Stimulated activated CD4-positive, alpha-beta T cell treated with anti-CD3 and anti-CD28 coated beads, Interleukin-12 subunit alpha, Interleukin-12 subunit beta, amount 100 ng/mL, for 48 hours (primary cell): ENCODE data around the gene CDC42BPA.
"Not testable (repeated sequence)": the region's sequence is repeated elsewhere in the genome, so short reads cannot be mapped to it uniquely, and the experiment has no call there.

Experiments used
- DNase-seq, 3 donors: peaks; one replicate each; pipeline ENCODE4 v3.0.0-alpha.2; 2020; ENCODE audit warnings: low read depth in 2 of 3, low spot score in 1 of 3

The CDC42BPA gene

DNA sequence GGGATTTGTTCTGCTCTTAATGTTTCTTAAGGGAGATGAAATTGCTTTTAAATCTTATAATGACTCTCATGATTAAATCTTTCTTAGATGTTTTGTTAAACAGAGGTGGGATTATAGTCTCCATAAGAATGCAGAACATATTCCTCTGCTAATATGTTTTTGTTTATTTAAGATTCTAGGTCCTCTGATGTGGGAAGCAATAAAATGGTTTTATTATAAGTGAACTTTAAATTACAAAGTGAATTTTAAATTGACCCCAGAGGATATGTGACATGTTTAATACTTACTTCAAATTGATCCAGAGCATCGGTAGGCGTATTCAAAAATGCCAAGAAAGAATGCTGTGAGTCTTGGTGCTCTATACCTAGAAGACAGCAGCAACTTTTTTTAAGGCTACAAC, 248.8 kb downstream of the CDC42BPA start:
- DNase-seq: no peak

GRCh38 chr1:227068883-227069282, 249.4 kb downstream of the CDC42BPA start:
- no peak for DNase-seq

- DNase-seq: no peak
Measured at GRCh38 chr1:227066999-227067398, 251.3 kb downstream of the CDC42BPA start.

DNA sequence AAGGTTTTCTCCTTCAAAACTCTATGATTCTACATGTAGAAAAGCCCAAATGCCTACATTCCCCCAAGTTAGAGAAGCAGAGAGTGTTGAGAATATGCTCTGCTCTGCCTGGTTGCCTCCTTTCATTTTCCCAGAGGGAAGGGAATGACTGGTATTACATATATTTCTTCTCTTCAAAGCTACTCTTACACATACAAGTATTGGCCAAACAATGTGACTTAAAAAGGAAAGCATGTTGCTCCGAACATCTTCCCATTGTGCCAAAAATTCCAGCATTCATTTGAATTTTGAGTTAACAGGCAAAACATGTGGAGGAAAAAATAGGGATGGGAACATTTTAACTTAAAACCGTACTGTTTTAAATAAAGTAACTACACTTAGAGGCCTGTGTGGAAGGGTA, 253.0 kb downstream of the CDC42BPA start:
- no peak for DNase-seq

DNA sequence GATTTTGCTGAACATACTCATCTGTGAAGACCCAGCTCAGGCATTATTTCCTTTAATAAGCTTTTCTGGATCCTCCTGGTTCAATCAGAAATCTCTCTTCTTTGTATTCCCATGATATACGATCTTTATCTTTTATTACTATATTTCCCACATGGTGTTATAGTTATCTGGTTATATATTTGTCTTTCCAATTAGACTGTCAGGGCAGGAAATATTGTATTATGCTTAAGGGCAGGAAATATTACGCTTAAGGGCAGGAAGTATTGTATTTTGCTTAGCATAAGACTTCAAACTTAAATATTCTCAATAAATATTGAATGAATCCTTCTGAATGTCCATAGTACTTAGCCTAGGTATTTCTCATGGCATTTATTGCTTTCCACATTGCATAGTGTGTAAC, 256.0 kb downstream of the CDC42BPA start:
- no peak for DNase-seq

DNA sequence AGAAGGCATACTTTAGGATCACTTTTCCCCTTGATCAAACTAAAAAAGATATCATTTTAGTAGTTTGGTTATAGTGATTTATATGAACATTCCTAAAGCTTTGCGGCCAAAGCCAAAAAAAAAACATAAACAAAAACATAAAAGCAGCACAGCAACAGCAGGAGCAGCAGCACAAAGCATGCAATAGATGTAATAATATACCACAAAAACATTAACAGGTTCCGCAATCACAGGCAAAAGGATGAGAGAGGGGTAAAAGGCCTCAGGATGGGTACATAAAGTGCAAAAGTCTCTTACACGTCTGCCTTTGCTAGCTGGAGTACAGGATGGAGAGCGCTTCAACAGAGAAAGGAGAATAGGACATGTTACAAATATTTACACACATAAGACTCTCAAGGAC, 259.2 kb downstream of the CDC42BPA start:
- DNase-seq: no peak

- no peak for DNase-seq
Measured at GRCh38 chr1:227058321-227058751, 260.0 kb downstream of the CDC42BPA start.

GRCh38 chr1:227049253-227049652, 269.0 kb downstream of the CDC42BPA start:
- no peak for DNase-seq

DNA sequence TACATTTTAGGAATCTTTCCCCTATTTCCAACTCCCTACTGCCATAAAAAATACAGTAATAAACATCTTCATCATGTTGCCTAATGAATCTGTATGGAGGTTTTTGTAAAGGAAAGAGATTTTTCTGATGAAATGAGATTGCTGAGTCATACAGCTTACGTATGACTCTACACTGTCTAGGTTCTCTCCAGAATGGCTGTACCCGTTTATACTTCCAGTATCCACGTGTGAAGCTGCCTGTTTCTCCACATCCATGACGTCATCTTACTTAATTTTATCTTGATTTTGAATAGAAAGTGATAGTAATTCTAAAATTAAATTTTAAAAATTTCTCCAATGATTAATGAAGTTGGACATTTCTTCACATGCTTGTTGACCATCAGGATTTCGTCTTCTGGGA, 274.5 kb downstream of the CDC42BPA start:
- DNase-seq: no peak

GRCh38 chr1:227042292-227042691, 276.0 kb downstream of the CDC42BPA start:
- DNase-seq: no peak

GRCh38 chr1:227038401-227038800, 279.9 kb downstream of the CDC42BPA start:
- DNase-seq: no peak

DNA sequence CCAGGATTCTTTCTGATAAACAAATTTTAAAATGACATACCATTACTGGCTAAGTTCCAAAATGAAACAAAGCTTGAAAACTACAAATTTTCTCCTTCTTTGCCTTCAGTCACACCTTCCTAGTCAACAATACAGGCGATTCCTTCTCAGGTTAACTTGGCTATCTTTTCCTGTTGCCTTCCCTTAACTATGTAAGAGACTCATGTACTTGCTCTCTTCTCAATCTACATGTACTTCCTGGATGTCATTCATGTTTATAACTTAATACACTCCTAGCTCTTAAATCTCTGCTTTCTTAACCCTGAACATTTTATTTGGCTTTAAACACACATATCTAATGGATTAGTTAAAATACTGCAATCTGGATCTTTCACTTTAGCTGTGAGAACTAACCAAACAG, 281.2 kb downstream of the CDC42BPA start:
- no peak for DNase-seq

- DNase-seq: no peak
Measured at GRCh38 chr1:227035316-227035715, 283.0 kb downstream of the CDC42BPA start.

GRCh38 chr1:227033880-227034279, 284.4 kb downstream of the CDC42BPA start:
- DNase-seq: no peak

DNA sequence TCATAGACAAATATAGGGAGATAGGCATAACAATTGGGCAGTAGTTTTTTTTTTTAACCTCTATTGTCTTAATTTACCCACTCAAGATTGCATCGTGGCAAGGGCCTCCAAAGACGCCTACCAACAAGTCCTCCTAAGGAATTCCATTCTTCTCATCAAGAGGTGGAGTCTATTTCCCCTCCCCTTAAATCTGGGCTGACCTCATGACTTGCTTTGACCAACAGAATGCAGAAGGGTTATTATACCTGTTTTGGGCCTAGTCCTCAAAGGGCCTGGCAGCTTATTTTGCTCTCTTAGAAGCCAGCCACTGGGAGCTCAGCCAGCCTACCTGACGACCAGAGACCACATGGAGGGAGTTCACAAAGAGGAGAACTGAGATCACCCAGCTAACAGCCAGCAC, 285.9 kb downstream of the CDC42BPA start:
- DNase-seq: no peak

GRCh38 chr1:227016990-227017389, 301.3 kb downstream of the CDC42BPA start:
- DNase-seq: no peak

GRCh38 chr1:227010645-227011044, 307.6 kb downstream of the CDC42BPA start:
- DNase-seq: no peak

DNA sequence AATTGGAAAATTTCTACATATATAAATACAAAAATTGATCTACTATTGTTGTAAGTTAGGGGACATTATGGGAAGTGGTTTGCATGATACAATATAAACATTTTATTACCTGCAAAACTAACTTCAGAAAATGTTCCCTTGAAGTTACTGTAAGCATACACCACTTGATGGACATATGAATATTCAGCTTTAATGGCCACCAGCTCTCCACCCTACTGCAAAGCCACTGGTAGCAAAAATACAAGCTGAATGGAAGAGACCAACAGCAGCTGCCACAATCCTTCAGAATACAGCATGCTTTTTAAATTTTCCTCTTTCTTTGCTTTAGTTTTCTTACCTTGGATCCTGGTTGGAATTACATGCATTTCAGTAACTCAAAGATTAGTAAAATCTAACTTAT, 308.4 kb downstream of the CDC42BPA start:
- DNase-seq: no peak

DNA sequence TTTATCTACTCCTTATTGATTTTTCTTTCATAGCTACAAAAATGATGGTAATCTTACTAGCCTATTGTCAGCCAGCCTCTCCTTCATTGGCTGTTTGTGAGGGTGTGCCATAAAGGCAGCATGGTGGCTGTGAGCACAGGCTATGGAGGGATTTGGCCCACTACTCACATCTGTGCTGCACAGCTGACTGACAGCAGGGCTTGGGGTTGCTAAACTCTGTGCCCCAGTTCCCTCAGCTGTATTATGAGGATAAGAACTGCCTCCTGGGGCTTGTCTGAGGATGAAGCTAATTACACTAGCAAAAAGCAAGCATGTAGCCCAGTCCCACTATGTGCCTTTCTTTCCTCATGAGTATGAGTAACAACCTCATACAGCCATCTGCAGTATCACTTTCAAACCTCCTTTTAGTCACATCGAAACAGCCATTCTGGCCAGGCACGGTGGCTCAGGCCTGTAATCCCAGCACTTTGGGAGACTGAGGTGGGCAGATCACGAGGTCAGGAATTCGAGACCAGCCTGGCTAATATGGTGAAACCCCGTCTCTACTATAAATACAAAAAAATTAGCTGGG, 312.0 kb downstream of the CDC42BPA start:
- no peak for DNase-seq

DNA sequence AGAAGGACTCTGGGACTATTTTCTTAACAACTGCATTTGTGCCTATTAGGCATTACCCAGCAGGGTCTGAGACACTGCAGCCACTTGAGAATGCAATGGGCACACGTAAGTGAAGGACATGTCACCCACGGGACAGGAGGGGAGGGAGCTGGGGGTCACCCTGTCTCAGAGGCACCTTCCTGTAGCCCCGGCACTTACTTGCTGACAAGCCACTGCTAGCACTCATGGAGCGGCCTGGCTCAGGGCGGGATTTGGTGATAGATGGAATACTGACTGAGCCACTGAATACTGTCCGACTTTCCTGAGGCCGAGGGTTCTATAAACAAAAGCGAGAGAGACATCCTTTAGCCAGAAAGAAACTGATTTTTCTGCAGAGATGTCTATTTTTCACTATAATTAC, 313.5 kb downstream of the CDC42BPA start:
- no peak for DNase-seq

DNA sequence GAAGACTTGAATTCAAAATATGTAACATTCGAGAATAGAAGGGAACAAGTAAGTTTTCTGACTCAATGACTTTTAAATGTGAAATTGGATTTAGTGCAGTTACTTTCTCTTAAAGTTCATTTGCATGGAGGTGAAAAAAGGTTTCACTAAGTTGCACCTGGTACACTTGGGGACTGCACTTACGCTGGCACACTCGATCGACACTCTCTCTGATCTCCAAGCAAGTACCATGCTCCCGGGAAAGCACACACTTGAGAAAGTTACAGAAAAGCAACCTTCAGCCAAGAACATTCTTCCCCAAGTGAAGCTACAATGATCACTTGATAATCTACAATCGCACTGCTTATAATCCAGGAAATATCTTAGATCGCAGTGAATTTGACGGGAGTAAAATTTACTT, 315.1 kb downstream of the CDC42BPA start:
- no peak for DNase-seq

DNA sequence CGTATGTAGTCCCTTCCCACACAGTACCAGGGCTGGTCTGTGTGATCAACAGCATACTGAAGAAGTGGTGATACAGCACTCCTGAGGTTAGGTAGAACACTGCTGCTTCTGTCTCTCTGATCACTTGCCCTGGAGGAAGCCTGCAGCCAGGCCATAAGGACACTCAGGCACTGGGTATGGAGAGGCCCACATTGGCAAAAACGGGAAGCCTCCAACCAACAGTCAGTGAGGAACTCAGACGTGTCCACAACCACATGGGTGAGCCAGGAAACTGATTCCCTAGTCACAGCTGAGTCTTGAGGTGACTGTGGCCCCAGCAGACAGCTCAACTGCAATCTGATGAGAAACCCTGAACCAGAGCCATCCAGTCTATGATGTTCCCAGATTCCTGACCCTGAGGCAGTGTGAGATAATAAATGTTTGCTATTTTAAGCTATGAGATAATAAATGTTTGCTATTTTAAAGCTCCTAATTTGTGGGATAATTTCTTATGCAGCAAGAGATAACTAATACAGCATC, 315.7 kb downstream of the CDC42BPA start:
- no peak for DNase-seq

DNA sequence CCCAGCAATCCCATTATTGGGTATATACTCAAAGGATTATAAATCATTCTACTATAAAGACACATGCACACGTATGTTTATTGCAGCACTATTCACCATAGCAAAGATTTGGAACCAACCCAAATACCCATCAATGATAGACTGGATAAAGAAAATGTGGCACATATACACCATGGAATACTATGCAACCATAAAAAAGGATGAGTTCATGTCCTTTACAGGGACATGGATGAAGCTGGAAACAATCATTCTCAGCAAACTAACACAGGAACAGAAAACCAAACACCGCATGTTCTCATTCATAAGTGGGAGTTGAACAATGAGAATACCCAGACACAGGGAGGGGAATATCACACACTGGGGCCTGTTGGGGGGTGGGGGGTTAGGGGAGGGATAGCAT, 318.7 kb downstream of the CDC42BPA start:
- DNase-seq: not testable (repeated sequence)
